ENCODE measurements around the gene ST3GAL3.

DNA sequence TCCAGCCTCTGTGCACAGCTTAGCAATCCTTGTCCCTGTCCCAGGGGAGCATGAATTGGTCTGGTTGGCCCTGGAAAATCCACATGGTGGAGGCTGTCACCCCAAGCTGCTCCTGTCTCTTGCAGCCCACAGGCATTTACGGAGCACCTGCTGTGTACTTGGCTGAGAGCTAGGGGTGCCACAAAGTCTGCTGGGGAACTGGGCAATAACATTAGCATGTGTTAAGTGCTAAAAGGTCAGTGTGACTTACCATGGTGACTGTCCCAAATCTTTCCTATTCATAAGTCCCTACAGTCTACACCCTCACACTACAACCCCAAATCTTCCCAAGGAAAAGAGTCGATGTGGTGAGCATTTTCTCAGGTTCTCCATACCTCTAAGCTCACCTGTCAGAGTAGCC is 172.7 kb downstream of the ST3GAL3 start:
- TF ChIP-seq POLR2A (IDR thresholded peaks at IDR 0.05) (no peak), CTCF (IDR thresholded peaks at IDR 0.05) (no peak)

Data from uterus (tissue), 2 donors.